KBM-7 (cell line): ENCODE measurements around the gene MPP7.

Experiments
- DNase-seq: peaks from one replicate; pipeline ENCODE4 v3.0.0-alpha.2; 2015
- in situ Hi-C: fragments of 300-500 bp; cut with MboI; formaldehyde crosslinking; loops from 2 replicates; pipeline ENCODE4 v1.14.3; 2020; ENCODE audit warnings: low sequenced_read_pairs, low pct_unique_long_range_greater_than_20kb, mixed read lengths

The MPP7 gene

GRCh38 chr10:28279878-28280277 lies 23.0 kb downstream of the MPP7 start:
- no peak for DNase-seq
- in situ Hi-C loops: no loop called here

GRCh38 chr10:28278842-28279241 lies 24.0 kb downstream of the MPP7 start:
- no peak for DNase-seq
- in situ Hi-C loops: no loop called here

DNA sequence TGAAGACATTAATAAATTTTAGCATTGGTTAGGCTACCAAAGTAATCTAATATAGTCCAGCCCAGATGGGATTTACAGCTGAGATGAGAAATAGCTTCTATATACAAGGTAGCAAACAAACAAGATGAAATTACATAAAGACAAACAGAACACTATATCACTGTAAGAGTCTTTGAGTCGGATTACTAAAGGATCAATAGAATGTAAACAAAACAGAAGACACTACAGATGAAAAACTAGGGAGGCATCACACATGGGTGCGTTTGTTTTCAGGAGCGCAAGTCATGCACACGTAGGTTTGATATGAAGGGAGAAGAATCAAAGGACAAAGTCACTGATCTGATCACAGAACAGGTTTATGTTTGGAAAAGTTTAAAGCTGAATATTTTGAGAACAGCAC lies 26.5 kb downstream of the MPP7 start:
- in situ Hi-C loops: no loop called here
- DNase-seq: no peak

DNA sequence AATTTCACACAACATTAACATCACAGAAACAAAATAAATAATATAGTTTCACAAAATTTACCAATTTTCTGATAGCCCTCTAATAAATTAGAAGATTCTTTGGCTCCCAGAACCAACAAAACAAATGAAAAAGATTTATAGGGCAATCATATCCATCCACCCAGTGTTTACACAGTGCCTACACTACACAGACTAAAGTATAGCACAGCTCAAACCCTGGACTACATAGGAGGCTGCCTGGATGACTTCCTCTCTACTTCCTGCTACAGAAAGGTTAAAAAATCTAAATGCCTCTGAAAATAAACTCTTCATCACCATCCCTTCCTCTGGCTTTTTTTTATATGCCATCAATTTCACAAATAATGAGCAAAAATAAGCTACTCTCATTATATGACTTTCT lies 28.4 kb downstream of the MPP7 start:
- DNase-seq: no peak
- in situ Hi-C loops: loop anchor here (25.0 kb wide), 1 partner anchor 113 kb away; no protein-coding TSS in a partner anchor

- no peak for DNase-seq
- in situ Hi-C loops: loop anchor here (25.0 kb wide), 1 partner anchor 114 kb away; no protein-coding TSS in a partner anchor
Measured at GRCh38 chr10:28273343-28273742, 29.5 kb downstream of the MPP7 start.

DNA sequence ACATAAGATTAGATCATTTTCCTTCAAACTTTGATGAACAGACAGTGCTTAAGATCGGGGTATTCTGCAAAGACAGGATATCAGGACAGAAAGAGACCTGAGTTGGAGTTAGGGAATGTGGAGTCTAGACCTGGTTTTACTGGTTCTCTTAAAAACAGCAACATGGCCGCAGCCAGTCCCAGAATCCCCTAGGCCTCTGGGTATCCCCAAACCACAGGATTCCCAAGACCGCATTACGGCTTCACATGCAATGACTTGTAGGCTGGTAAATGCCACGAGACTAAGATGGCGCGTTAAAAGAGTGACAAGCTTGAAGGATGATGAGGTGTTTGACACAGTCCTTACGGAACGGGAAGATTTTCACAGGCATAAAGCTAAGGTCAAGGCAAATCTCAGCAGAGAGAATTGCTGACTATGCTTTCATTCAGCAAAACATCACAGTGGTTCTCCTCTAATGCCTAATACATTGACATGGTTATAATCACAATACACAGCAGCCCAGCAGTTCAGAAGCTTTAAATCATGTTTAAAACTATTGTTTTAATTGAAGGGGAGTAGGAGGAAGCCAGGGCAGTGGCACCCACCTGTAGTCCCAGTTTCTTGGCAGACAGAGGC lies 32.9 kb downstream of the MPP7 start:
- DNase-seq: no peak
- in situ Hi-C loops: loop anchor here (25.0 kb wide), 1 partner anchor 117 kb away; no protein-coding TSS in a partner anchor

GRCh38 chr10:28266449-28267224 lies 36.2 kb downstream of the MPP7 start:
- DNase-seq: no peak
- in situ Hi-C loops: loop anchor here (25.0 kb wide), 1 partner anchor 121 kb away; no protein-coding TSS in a partner anchor

DNA sequence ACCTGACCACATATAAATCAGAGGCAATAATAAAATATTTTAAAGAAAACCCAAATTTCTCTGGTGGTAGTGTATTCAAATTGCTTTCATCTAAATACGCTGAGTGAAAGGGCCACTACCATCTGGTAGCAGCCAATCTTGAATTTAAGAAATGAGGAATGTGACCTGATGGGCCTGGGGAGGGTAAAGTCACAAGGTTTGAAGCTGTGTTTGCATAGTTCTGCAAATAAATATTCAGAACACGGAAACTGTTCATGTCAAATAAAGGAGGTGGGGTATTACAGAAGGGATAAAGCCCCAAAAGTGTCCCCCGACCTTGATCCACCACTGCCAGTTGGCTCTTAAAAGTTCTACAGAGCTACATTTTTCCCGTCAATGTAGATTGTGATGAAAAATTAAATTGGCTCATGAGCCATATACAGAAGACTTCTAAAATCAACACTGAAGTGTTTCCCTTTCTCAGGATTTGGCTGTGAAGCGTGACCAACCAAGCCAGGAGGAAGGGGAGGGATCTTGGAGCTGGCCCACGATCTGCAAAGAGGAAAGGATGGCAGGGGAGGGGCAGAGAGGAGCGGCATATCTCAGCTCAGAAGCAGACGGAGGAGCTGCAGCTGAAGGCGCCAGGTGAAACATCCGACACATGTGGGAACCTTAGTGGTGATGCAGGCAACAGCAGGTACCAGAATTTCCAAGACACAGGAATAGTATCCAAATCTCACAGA lies 39.6 kb downstream of the MPP7 start:
- no peak for DNase-seq
- in situ Hi-C loops: loop anchor here (25.0 kb wide), 1 partner anchor 124 kb away; no protein-coding TSS in a partner anchor

GRCh38 chr10:28256776-28257175 lies 46.1 kb downstream of the MPP7 start:
- in situ Hi-C loops: loop anchor here (25.0 kb wide), 1 partner anchor 131 kb away; no protein-coding TSS in a partner anchor
- no peak for DNase-seq

DNA sequence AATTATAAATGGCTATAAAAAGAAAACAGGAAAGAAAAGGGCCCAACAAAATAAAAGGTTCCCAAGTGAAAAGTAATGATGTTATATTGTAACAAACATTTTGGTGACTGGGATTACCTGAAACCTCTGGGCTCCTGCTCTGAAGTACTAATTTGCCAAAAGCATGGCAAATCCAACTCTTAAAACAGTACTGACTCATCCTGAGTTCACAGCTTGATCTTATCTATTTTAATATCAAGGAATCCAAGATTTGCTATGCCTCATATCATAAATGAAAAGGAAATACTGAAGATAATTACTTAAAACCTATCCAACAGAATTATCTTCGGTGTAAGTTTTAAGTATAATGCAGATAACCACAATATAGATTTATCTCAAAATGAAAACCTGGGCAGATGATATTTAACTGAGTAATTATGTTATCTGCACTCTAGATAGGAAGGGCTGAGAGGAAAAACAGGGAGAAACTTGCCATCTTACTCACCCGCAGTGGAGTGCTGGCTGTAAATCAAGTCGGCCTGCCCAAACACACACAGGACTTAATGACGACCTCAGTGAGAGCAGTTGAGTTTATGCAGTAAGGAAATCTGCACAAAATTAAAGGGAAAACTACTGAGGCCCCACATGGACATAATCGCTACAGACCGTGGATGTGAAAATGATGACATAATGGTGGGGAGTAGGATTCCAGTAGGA lies 48.4 kb downstream of the MPP7 start:
- no peak for DNase-seq
- in situ Hi-C loops: loop anchor here (25.0 kb wide), 1 partner anchor 133 kb away; no protein-coding TSS in a partner anchor

DNA sequence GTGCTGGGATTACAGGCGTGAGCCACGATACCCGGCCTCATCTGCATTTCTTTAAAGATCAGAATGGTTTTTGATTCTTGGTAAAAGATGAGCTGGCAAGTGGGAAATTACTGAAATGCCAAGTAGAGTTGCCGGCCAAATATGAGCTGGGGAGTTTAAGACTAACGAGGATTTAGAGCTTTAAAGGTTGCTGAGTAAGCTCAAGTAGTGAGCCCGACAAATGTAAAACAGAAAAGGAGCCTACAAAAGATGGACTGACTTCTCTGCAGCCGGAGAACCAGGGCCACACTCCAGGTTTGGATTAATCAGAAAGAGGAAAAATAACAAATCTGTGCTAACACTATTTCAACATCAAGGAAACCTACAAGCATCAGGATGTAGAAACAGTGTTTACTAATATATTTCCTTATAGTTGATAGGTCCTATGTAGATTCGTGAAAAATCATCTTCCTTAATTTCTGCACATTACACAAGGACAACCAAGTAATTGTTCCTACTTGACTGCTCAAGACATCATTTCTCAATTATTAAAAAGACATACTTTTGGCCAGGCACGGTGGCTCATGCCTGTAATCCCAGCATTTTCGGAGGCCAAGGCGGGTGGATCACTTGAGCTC lies 49.6 kb downstream of the MPP7 start:
- no peak for DNase-seq
- in situ Hi-C loops: loop anchor here (25.0 kb wide), 1 partner anchor 134 kb away; no protein-coding TSS in a partner anchor
